ENCODE data around the gene ODAD4. TPM values are rescaled to one million over a fixed set of nuclear protein-coding genes. Genes with fewer than 3 reads are reported as not detected.

ODAD4 gene
- total and polyA plus RNA-seq, 2 of the 8 experiments (the other 6 are each of a cell fraction or from before 2014, with no cell fraction given): 0.48 to 1.3 TPM

GRCh38 chr17:41888332-41888965 is 42.0 kb upstream of the ODAD4 start (continued):
- TF ChIP-seq, protein P1, sequence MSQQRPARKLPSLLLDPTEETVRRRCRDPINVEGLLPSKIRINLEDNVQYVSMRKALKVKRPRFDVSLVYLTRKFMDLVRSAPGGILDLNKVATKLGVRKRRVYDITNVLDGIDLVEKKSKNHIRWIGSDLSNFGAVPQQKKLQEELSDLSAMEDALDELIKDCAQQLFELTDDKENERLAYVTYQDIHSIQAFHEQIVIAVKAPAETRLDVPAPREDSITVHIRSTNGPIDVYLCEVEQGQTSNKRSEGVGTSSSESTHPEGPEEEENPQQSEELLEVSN (IDR thresholded peaks at IDR 0.05): no peak
- TF ChIP-seq HDAC6 (IDR thresholded peaks at IDR 0.05; ENCODE audit: low read depth, low read length): no peak
- no peak for TF ChIP-seq HDAC2 (IDR thresholded peaks at IDR 0.05; ENCODE audit: borderline replicate concordance in 1 of 2, low read depth in 2 of 2, low read length in 2 of 2)
- no peak for TF ChIP-seq KDM4A (IDR thresholded peaks at IDR 0.05; ENCODE audit: low read depth, low read length, severe bottlenecking)

All from H1 (cell line).